HepG2 (cell line): ENCODE measurements around the gene ZNF618. TPM values are rescaled to one million over a fixed set of nuclear protein-coding genes. Genes with fewer than 3 reads are reported as not detected.

Source experiments
- ATAC-seq: fragments of 200-7000 bp; cut with Tn5 transposase; 3 replicates; pipeline ENCODE4 v1.9.1; 2020; ENCODE audit warnings: mild to moderate bottlenecking, moderate library complexity
- BruUV-seq: library from RNA; stranded (reverse); fragments of 400-500 nt; replicated peaks from 2 replicates; lab custom pipeline; 2021; lab: Mats Ljungman, UMichigan
- CTCF ChIA-PET: fragments of 300-600 bp; formaldehyde crosslinking; extraction: SDS; loops from one replicate; lab custom pipeline; 2021; ENCODE audit warnings: low total read pairs, inconsistent platforms, low intra/inter-chr PET ratio; lab: Yijun Ruan, JAX
- POLR2A ChIA-PET: fragments of 350-600 bp; sonication (Branson Sonifier 250); formaldehyde crosslinking; loops from one replicate; lab custom pipeline; 2020; ENCODE audit warnings: antibody characterized with exemption, inconsistent platforms; lab: Yijun Ruan, JAX
- DNase-seq: peaks from one replicate; pipeline ENCODE4 v3.0.0-alpha.2; 2015; ENCODE audit warnings: low spot score
- FAIRE-seq: peaks from 3 replicates; lab custom pipeline; 2011; peaks lifted over from hg19 to GRCh38; lab: Jason Lieb, UNC
- H2AFZ ChIP-seq: one replicate; pipeline ENCODE4 v1.6.1; 2011; ENCODE audit warnings: low read length, inconsistent platforms
- H3K27ac ChIP-seq: fragments of 300-600 bp; 3 replicates; pipeline ENCODE4 v1.8.0; 2011; ENCODE audit warnings: mixed run types, mild to moderate bottlenecking, mixed read lengths, low read length, inconsistent platforms; ENCODE audit not compliant: insufficient read depth; ENCODE audit errors: extremely low read length
- H3K27me3 ChIP-seq, 2 experiments: fragments of 200-600 bp in 1 of 2; 2 replicates in 1 of 2; 3 replicates in 1 of 2; pipeline versions ENCODE4 v1.6.0 to v1.8.0; 2011; ENCODE audit warnings: low read length in 2 of 2, mild to moderate bottlenecking in 2 of 2, moderate library complexity in 2 of 2, inconsistent platforms in 1 of 2; ENCODE audit not compliant: insufficient read depth in 2 of 2, control insufficient read depth in 1 of 2
- H3K36me3 ChIP-seq, 2 experiments: fragments of 200-600 bp in 1 of 2; replicated peaks in 1 of 2; 2 replicates in 1 of 2; 3 replicates in 1 of 2; pipeline versions ENCODE4 v1.5.1 to v1.8.0; 2011; ENCODE audit warnings: low read length in 2 of 2, inconsistent platforms in 1 of 2; ENCODE audit not compliant: insufficient read depth in 2 of 2, control insufficient read depth in 1 of 2
- H3K4me1 ChIP-seq: 2 replicates; pipeline ENCODE4 v1.5.1; 2012; ENCODE audit warnings: low read length, inconsistent platforms; ENCODE audit not compliant: insufficient read depth
- H3K4me2 ChIP-seq: 2 replicates; pipeline ENCODE4 v1.6.0; 2011; ENCODE audit warnings: low read depth, low read length, inconsistent platforms
- H3K4me3 ChIP-seq, 3 experiments: fragments of 200-600 bp in 1 of 3; sonication (generic), shearing (Covaris generic) in 1 of 3; replicated peaks in 1 of 3; 2 replicates each; pipeline ENCODE4 v1.5.1; 2011 to 2016; ENCODE audit warnings: low read length in 3 of 3, inconsistent platforms in 2 of 3, low read depth in 2 of 3, mild to moderate bottlenecking in 2 of 3, control low read depth in 1 of 3, mixed read lengths in 1 of 3; ENCODE audit not compliant: insufficient read depth in 1 of 3
- H3K79me2 ChIP-seq: one replicate; pipeline ENCODE4 v1.6.1; 2011; ENCODE audit warnings: low read length, inconsistent platforms; ENCODE audit not compliant: insufficient read depth
- H3K9ac ChIP-seq: 2 replicates; pipeline ENCODE4 v1.6.0; 2011; ENCODE audit warnings: mild to moderate bottlenecking, low read depth, low read length, inconsistent platforms; ENCODE audit not compliant: insufficient read depth
- H3K9me3 ChIP-seq: 2 replicates; pipeline ENCODE4 v1.5.1; 2012; ENCODE audit warnings: mild to moderate bottlenecking, low read length
- H4K20me1 ChIP-seq: 2 replicates; pipeline ENCODE4 v1.6.0; 2011; ENCODE audit warnings: inconsistent platforms, mild to moderate bottlenecking, low read length, moderate library complexity; ENCODE audit not compliant: insufficient read depth
- ADNP ChIP-seq: sonication (generic); formaldehyde crosslinking; IDR thresholded peaks from 2 replicates; pipeline ENCODE4 v1.4.0; 2020; ENCODE audit warnings: missing genetic modification reagents
- ARHGAP35 ChIP-seq: sonication (generic); formaldehyde crosslinking; IDR thresholded peaks from 2 replicates; pipeline ENCODE4 v1.9.0; 2022; ENCODE audit warnings: mild to moderate bottlenecking, inconsistent platforms, moderate library complexity, missing genetic modification reagents, borderline replicate concordance
- ARID2 ChIP-seq: sonication (generic); formaldehyde crosslinking; IDR thresholded peaks from 2 replicates; pipeline ENCODE4 v1.8.1; 2022; ENCODE audit warnings: mild to moderate bottlenecking, missing genetic modification reagents, borderline replicate concordance
- HDAC6 ChIP-seq: fragments of 200-600 bp; sonication (generic); IDR thresholded peaks from 2 replicates; pipeline ENCODE4 v1.7.0; 2017; ENCODE audit warnings: mild to moderate bottlenecking, antibody characterized with exemption, low read length, low read depth
- HMG20A ChIP-seq: IDR thresholded peaks from 2 replicates; pipeline ENCODE4 v1.6.1; 2016; ENCODE audit warnings: borderline replicate concordance
- ISX ChIP-seq: sonication (generic); formaldehyde crosslinking; conservative IDR thresholded peaks from 2 replicates; pipeline ENCODE4 v1.5.0; 2020; ENCODE audit warnings: missing genetic modification reagents
- JUNB ChIP-seq: sonication (generic); formaldehyde crosslinking; IDR thresholded peaks from 2 replicates; pipeline ENCODE4 v1.8.0; 2022; ENCODE audit warnings: missing genetic modification reagents, mild to moderate bottlenecking, borderline replicate concordance
- KDM1A ChIP-seq: IDR thresholded peaks from 2 replicates; pipeline ENCODE4 v1.6.1; 2016; ENCODE audit warnings: missing compliant biosample characterization
- KDM5B ChIP-seq: sonication (generic); formaldehyde crosslinking; IDR thresholded peaks from 2 replicates; pipeline ENCODE4 v1.4.0; 2020; ENCODE audit warnings: missing genetic modification reagents, mild to moderate bottlenecking, borderline replicate concordance
- MBNL3 ChIP-seq: fragments of 250-450 bp; sonication (Bioruptor Pico); conservative IDR thresholded peaks from 2 replicates; pipeline ENCODE4 v1.8.0; 2022; ENCODE audit warnings: mild to moderate bottlenecking, inconsistent platforms
- SRSF4 ChIP-seq: fragments of 200-400 bp; formaldehyde crosslinking; IDR thresholded peaks from one replicate; pipeline ENCODE4 v1.6.1; 2018; ENCODE audit warnings: mild to moderate bottlenecking, low read depth, low read length, moderate library complexity; ENCODE audit not compliant: poor library complexity, severe bottlenecking
- TCF7 ChIP-seq: sonication (generic); IDR thresholded peaks from 2 replicates; pipeline ENCODE4 v1.6.1; 2016; ENCODE audit warnings: antibody characterized with exemption, low read depth
- ZBTB38 ChIP-seq: sonication (generic); formaldehyde crosslinking; IDR thresholded peaks from 2 replicates; pipeline ENCODE4 v1.5.1; 2020; ENCODE audit warnings: mild to moderate bottlenecking, missing genetic modification reagents
- ZEB1 ChIP-seq: IDR thresholded peaks from 2 replicates; pipeline ENCODE4 v1.6.1; 2012; ENCODE audit warnings: mild to moderate bottlenecking, low read depth, inconsistent platforms; ENCODE audit not compliant: insufficient replicate concordance
- ZFP37 ChIP-seq: sonication (generic); formaldehyde crosslinking; IDR thresholded peaks from 2 replicates; pipeline ENCODE4 v1.4.0; 2020; ENCODE audit warnings: missing genetic modification reagents, borderline replicate concordance
- ZNF20 ChIP-seq: sonication (generic); formaldehyde crosslinking; IDR thresholded peaks from 2 replicates; pipeline ENCODE4 v1.4.0; 2020; ENCODE audit warnings: mild to moderate bottlenecking, moderate library complexity, missing genetic modification reagents
- ZNF207 ChIP-seq: fragments of 450-650 bp; IDR thresholded peaks from 2 replicates; pipeline ENCODE4 v1.6.1; 2016; ENCODE audit warnings: antibody characterized with exemption, borderline replicate concordance
- ZNF589 ChIP-seq: sonication (generic); formaldehyde crosslinking; conservative IDR thresholded peaks from 2 replicates; pipeline ENCODE4 v1.8.0; 2022; ENCODE audit warnings: mild to moderate bottlenecking, moderate library complexity, missing genetic modification reagents
- ZNF83 ChIP-seq: sonication (generic); formaldehyde crosslinking; IDR thresholded peaks from 2 replicates; pipeline ENCODE4 v1.4.0; 2020; ENCODE audit warnings: missing genetic modification reagents, mild to moderate bottlenecking, borderline replicate concordance
- WGBS: methylation state at CpG from one replicate; pipeline ENCODE4 v1.1.6; 2017; ENCODE audit warnings: low lambda C conversion rate; 5-methylcytosine and 5-hydroxymethylcytosine counted together
- in situ Hi-C: cut with HindIII; loops from 2 replicates; pipeline ENCODE4 v1.10.0; 2017; ENCODE audit warnings: low pct_unique_long_range_greater_than_20kb; ENCODE audit not compliant: extremely low pct_ligation_motif_present
- intact Hi-C: fragments of 100-400 bp; cut with micrococcal nuclease; formaldehyde crosslinking; loops from one replicate; pipeline ENCODE4 v1.10.0; 2022; ENCODE audit not compliant: unreplicated experiment
- polyA plus RNA-seq, 8 experiments: library from polyadenylated mRNA; depleted of rRNA in 3 of 8; stranded (reverse) in 7 of 8; unstranded in 1 of 8; fragments of >200 nt; fragmentation: Illumina TruSeq in 4 of 8; extraction: Trizol in 4 of 8; gene quantifications; 2 replicates each; pipeline versions ENCODE4 v1.2.1 to v1.2.3, GENCODE V29; 2011 to 2016; ENCODE audit warnings: low read depth in 4 of 8, missing spikeins in 1 of 8, mixed read lengths in 1 of 8; ENCODE audit not compliant: insufficient read depth in 1 of 8
- total RNA-seq, 5 experiments: library from RNA; depleted of rRNA; stranded (reverse); fragments of >200 nt; fragmentation: Illumina TruSeq; extraction: Trizol; gene quantifications; 2 replicates each; pipeline ENCODE4 v1.2.3, GENCODE V29; 2016; ENCODE audit warnings: low read depth in 1 of 5
- TF ChIP-seq, protein P1 (sequence below): sonication (generic); formaldehyde crosslinking; IDR thresholded peaks from 2 replicates; pipeline ENCODE4 v1.5.0; 2020; ENCODE audit warnings: mild to moderate bottlenecking, missing genetic modification reagents, borderline replicate concordance
- TF ChIP-seq, protein P2 (sequence below): sonication (generic); formaldehyde crosslinking; IDR thresholded peaks from 2 replicates; pipeline ENCODE4 v1.5.1; 2020; ENCODE audit warnings: mild to moderate bottlenecking, missing genetic modification reagents, moderate library complexity

ZNF618 gene
- total and polyA plus RNA-seq, 2 of the 13 experiments (the other 11 are each of a cell fraction or from before 2014, with no cell fraction given) = 0.07 TPM

DNA sequence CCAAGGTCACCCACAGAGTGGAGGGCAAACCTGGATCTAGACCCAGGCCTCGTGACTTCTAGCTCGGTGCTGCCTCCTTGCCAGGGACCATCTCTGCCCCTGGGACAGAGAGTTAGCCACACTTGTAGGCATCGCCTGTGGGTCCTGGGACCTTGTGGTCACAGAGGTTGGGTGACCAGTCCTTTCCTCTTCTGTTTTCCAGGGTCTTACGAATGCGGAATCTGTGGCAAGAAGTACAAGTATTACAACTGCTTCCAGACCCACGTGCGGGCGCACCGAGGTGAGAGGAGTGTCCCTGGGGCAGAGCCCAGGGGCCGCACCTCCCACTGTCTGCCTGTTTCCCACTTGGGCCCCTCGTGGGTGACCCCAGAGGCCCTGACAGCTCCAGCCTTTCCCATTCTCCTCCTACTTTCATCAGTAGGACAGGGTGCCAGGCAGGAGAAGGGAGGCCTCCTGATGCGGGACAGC is 125.7 kb downstream of the ZNF618 start (continued):
- TF ChIP-seq ZNF589 (CRISPR knock-in tag) (no peak), ARID2 (CRISPR knock-in tag) (no peak), HMG20A (no peak), ZNF20 (CRISPR knock-in tag) (no peak), MBNL3 (CRISPR knock-in tag) (no peak), ADNP (CRISPR knock-in tag) (no peak), SRSF4 (no peak), ZFP37 (CRISPR knock-in tag) (no peak)
- TF ChIP-seq, protein P1, sequence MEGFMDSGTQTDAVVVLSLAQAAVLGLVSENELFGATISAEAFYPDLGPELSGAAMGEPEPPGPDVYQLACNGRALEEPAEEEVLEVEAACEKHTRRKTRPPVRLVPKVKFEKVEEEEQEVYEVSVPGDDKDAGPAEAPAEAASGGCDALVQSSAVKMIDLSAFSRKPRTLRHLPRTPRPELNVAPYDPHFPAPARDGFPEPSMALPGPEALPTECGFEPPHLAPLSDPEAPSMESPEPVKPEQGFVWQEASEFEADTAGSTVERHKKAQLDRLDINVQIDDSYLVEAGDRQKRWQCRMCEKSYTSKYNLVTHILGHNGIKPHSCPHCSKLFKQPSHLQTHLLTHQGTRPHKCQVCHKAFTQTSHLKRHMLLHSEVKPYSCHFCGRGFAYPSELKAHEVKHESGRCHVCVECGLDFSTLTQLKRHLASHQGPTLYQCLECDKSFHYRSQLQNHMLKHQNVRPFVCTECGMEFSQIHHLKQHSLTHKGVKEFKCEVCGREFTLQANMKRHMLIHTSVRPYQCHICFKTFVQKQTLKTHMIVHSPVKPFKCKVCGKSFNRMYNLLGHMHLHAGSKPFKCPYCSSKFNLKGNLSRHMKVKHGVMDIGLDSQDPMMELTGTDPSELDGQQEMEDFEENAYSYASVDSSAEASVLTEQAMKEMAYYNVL = no peak

DNA sequence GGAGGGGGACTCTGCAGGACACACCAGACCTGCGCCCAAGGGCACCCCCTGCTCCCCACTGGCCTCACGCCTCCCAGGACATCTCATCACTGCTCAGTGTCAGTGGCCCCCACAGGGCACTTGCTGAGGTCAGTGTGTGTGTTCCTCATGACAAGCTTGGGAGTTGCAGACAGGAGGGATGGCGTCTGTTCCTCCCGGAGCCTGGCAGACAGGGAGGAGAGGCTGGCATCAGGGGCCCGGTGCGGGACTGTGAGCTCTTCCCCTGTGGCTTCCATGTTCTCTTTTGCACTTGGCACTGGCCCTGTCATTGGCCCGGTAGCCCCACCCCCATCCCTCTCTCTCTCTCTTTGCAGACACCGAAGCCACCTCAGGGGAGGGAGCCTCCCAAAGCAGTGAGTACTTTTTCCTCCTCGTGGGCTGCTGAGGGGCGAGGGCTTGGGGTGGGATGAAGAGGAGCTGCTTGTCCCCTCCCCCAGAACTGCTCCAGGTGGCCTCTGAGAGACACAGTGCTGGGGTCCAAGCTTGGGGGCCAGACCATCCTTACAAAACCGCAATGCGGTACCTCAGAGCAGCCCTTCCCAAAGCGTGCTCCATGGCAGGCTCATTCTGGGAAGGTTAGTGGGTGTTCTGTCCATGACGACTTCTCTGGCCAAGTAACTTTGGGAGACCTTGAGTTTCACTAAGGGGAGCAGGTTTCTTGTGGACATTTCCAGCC is 126.3 kb downstream of the ZNF618 start:
- no TSS peak for BruUV-seq
- Histone ChIP-seq H3K27ac (no peak overlapping the region), H4K20me1 (no peaks in the 10 kb centered on the region), H3K4me1 (no peaks in the 10 kb centered on the region), H3K36me3 (no peaks in the 10 kb centered on the region), H3K27me3 (peaks cover 0 to 8% of the 10 kb centered on the region in 2 experiments; a peak in 2 of 5 replicates), H3K9me3 (no peaks in the 10 kb centered on the region), H3K79me2 (no peaks in the 10 kb centered on the region), H3K4me2 (no peak overlapping the region), H3K4me3 (no peak overlapping the region), H2AFZ (no peak overlapping the region), H3K9ac (no peak overlapping the region)
- in situ Hi-C loops = no loop called here
- 61% methylated on average over 8 of the region's 14 CpGs for WGBS
- no peak for TF ChIP-seq KDM1A (CRISPR knock-in tag)
- no peak for TF ChIP-seq HDAC6
- TF ChIP-seq ISX (CRISPR knock-in tag) = no peak
- TF ChIP-seq, protein P2, sequence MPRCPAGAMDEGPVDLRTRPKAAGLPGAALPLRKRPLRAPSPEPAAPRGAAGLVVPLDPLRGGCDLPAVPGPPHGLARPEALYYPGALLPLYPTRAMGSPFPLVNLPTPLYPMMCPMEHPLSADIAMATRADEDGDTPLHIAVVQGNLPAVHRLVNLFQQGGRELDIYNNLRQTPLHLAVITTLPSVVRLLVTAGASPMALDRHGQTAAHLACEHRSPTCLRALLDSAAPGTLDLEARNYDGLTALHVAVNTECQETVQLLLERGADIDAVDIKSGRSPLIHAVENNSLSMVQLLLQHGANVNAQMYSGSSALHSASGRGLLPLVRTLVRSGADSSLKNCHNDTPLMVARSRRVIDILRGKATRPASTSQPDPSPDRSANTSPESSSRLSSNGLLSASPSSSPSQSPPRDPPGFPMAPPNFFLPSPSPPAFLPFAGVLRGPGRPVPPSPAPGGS (CRISPR knock-in tag) = no peak
- no peak for TF ChIP-seq ZEB1
- TF ChIP-seq KDM5B = no peak
- no peak for TF ChIP-seq ZNF83 (CRISPR knock-in tag)
- TF ChIP-seq TCF7 = no peak
- TF ChIP-seq JUNB (CRISPR knock-in tag) = no peak
- no peak for TF ChIP-seq ZBTB38 (CRISPR knock-in tag)
- TF ChIP-seq ARHGAP35 (CRISPR knock-in tag) = no peak
- TF ChIP-seq ZNF207 = no peak
- no peak for FAIRE-seq
- no peak for DNase-seq
- ATAC-seq = no peak
- ChIA-PET POLR2A (no interaction called here), CTCF (no interaction called here)
- intact Hi-C loops = no loop called here
